GM12878 (cell line): Measurements from ENCODE around the gene KDM6A. TPM values are rescaled to one million over a fixed set of nuclear protein-coding genes. Genes with fewer than 3 reads are reported as not detected.

Experiments used
- ATAC-seq: fragments of 200-7000 bp; cut with Tn5 transposase; 3 replicates; pipeline ENCODE4 v1.9.1; 2020; ENCODE audit warnings: mild to moderate bottlenecking, moderate library complexity
- BruUV-seq: library from RNA; stranded (reverse); fragments of 400-500 nt; replicated peaks from 2 replicates; lab custom pipeline; 2021; lab: Mats Ljungman, UMichigan
- CTCF ChIA-PET: fragments of 300-600 bp; sonication (Branson Sonifier 250); formaldehyde crosslinking; extraction: SDS; loops from one replicate; lab custom pipeline; 2021; ENCODE audit warnings: inconsistent platforms; lab: Yijun Ruan, JAX
- POLR2A ChIA-PET: fragments of 350-600 bp; formaldehyde crosslinking; extraction: SDS; loops from one replicate; lab custom pipeline; 2021; ENCODE audit warnings: inconsistent platforms; lab: Charles Lee
- RAD21 ChIA-PET: fragments of 300-600 bp; sonication (Branson Sonifier 250); formaldehyde crosslinking; loops from one replicate; lab custom pipeline; 2023; ENCODE audit warnings: antibody characterized with exemption; ENCODE audit not compliant: unreplicated experiment; lab: Charles Lee
- SMC1A ChIA-PET: fragments of 300-600 bp; sonication (Branson Sonifier 250); formaldehyde crosslinking; loops from one replicate; lab custom pipeline; 2023; ENCODE audit not compliant: unreplicated experiment, uncharacterized antibody; lab: Charles Lee
- DNase-seq: peaks from one replicate; pipeline ENCODE4 v3.0.0-alpha.2; 2011; ENCODE audit warnings: low read depth, low spot score
- FAIRE-seq: peaks from 3 replicates; lab custom pipeline; 2011; peaks lifted over from hg19 to GRCh38; lab: Jason Lieb, UNC
- H2AFZ ChIP-seq: 2 replicates; pipeline ENCODE4 v1.6.0; 2011; ENCODE audit warnings: low read depth, low read length, control low read depth; ENCODE audit not compliant: control insufficient read depth
- H3K27ac ChIP-seq: 2 replicates; pipeline ENCODE4 v1.5.1; 2011; ENCODE audit warnings: control low read depth; ENCODE audit not compliant: control insufficient read depth, insufficient read depth
- H3K27me3 ChIP-seq, 2 experiments: replicated peaks in 1 of 2; 2 replicates each; pipeline versions ENCODE4 v1.6.0 to v1.6.1; 2011; ENCODE audit warnings: low read length in 1 of 2; ENCODE audit not compliant: control insufficient read depth in 2 of 2, insufficient read depth in 2 of 2
- H3K36me3 ChIP-seq, 2 experiments: 2 replicates each; pipeline ENCODE4 v1.5.1; 2011; ENCODE audit warnings: low read length in 1 of 2; ENCODE audit not compliant: control insufficient read depth in 2 of 2, insufficient read depth in 2 of 2
- H3K4me1 ChIP-seq: 2 replicates; pipeline ENCODE4 v1.6.1; 2011; ENCODE audit warnings: mild to moderate bottlenecking, low read length, moderate library complexity, mixed read lengths; ENCODE audit not compliant: control insufficient read depth, insufficient read depth
- H3K4me2 ChIP-seq: 2 replicates; pipeline ENCODE4 v1.6.0; 2011; ENCODE audit warnings: control low read depth; ENCODE audit not compliant: control insufficient read depth, insufficient read depth
- H3K4me3 ChIP-seq: fragments of 200-600 bp; sonication (generic); 2 replicates; pipeline ENCODE4 v1.5.1; 2016
- H3K79me2 ChIP-seq: 2 replicates; pipeline ENCODE4 v1.6.0; 2011; ENCODE audit warnings: low read length; ENCODE audit not compliant: control insufficient read depth, insufficient read depth
- H3K9ac ChIP-seq: 2 replicates; pipeline ENCODE4 v1.8.0; 2011; ENCODE audit warnings: low read length, control low read depth, mixed read lengths; ENCODE audit not compliant: control insufficient read depth, insufficient read depth
- H3K9me3 ChIP-seq: replicated peaks from 3 replicates; pipeline ENCODE4 v1.5.1; 2011; ENCODE audit warnings: mild to moderate bottlenecking, low read length; ENCODE audit not compliant: control insufficient read depth, insufficient read depth
- H4K20me1 ChIP-seq: 2 replicates; pipeline ENCODE4 v1.6.0; 2011; ENCODE audit not compliant: control insufficient read depth, insufficient read depth
- BHLHE40 ChIP-seq, 2 experiments: fragments of 450-650 bp in 1 of 2; IDR thresholded peaks; 2 replicates each; pipeline ENCODE4 v1.6.1; 2011 to 2017; ENCODE audit warnings: low read depth in 2 of 2, borderline replicate concordance in 1 of 2, improper control_type of control experiment in 1 of 2, low read length in 1 of 2, mild to moderate bottlenecking in 1 of 2
- IKZF1 ChIP-seq: fragments of 450-650 bp; conservative IDR thresholded peaks from 2 replicates; pipeline ENCODE4 v1.6.1; 2017; ENCODE audit warnings: antibody characterized with exemption, mild to moderate bottlenecking
- NFIC ChIP-seq: IDR thresholded peaks from 2 replicates; pipeline ENCODE4 v1.6.1; 2012; ENCODE audit warnings: low read depth, mild to moderate bottlenecking, inconsistent platforms, low read length, moderate library complexity
- PAX8 ChIP-seq: fragments of 450-650 bp; IDR thresholded peaks from 2 replicates; pipeline ENCODE4 v1.6.1; 2017; ENCODE audit warnings: mild to moderate bottlenecking, moderate library complexity
- RCOR1 ChIP-seq: conservative IDR thresholded peaks from 2 replicates; pipeline ENCODE4 v1.6.1; 2012; ENCODE audit warnings: low read depth, low read length, improper control_type of control experiment
- REST ChIP-seq: IDR thresholded peaks from 2 replicates; pipeline ENCODE4 v1.6.1; 2012; ENCODE audit warnings: mild to moderate bottlenecking, low read depth, low read length
- SPI1 ChIP-seq: IDR thresholded peaks from 2 replicates; pipeline ENCODE4 v1.6.1; 2011; ENCODE audit warnings: low read depth, mild to moderate bottlenecking, low read length, moderate library complexity, borderline replicate concordance; ENCODE audit not compliant: insufficient read depth
- USF2 ChIP-seq: IDR thresholded peaks from 2 replicates; pipeline ENCODE4 v1.6.1; 2011; ENCODE audit warnings: low read depth, low read length, improper control_type of control experiment, borderline replicate concordance
- WRNIP1 ChIP-seq: IDR thresholded peaks from 2 replicates; pipeline ENCODE4 v1.6.1; 2011; ENCODE audit warnings: low read depth, low read length, improper control_type of control experiment, borderline replicate concordance
- WGBS: methylation state at CpG from one replicate; pipeline ENCODE4 v1.1.6; 2016; ENCODE audit warnings: low lambda C conversion rate; ENCODE audit not compliant: insufficient replicate concordance, insufficient coverage; ENCODE audit errors: missing lambda C conversion rate; 5-methylcytosine and 5-hydroxymethylcytosine counted together
- in situ Hi-C: fragments of 300-500 bp; cut with MboI; formaldehyde crosslinking; loops from 9 replicates; pipeline ENCODE4 v1.14.3; 2018; ENCODE audit warnings: mixed read lengths
- intact Hi-C: fragments of 100-400 bp; cut with micrococcal nuclease; formaldehyde crosslinking; loops from one replicate; pipeline ENCODE4 v1.14.2; 2022; ENCODE audit not compliant: unreplicated experiment
- polyA plus RNA-seq, 11 experiments: library from polyadenylated mRNA; depleted of rRNA in 4 of 11; unstranded in 6 of 11; stranded (reverse) in 5 of 11; fragments of >200 nt; fragmentation: Nextera tagmentation in 4 of 11; fragmentation: Illumina TruSeq in 1 of 11; extraction: Ambion mirVana in 4 of 11; extraction: Trizol in 1 of 11; gene quantifications; 1 replicate in 1 of 11; 2 replicates in 10 of 11; pipeline versions ENCODE4 v1.2.1 to v1.2.3, GENCODE V29; 2011 to 2016; ENCODE audit warnings: inconsistent platforms in 2 of 11, missing spikeins in 2 of 11, low read depth in 1 of 11
- total RNA-seq, 4 experiments: library from RNA; depleted of rRNA in 3 of 4; stranded (reverse); fragments of >200 nt in 3 of 4; fragmentation: Illumina TruSeq in 1 of 4; extraction: Trizol in 1 of 4; gene quantifications; 2 replicates each; pipeline versions ENCODE4 v1.2.1 to v1.2.3, GENCODE V29; 2013 to 2021
- TF ChIP-seq, protein P1 (sequence below): IDR thresholded peaks from 2 replicates; pipeline ENCODE4 v1.6.1; 2012; ENCODE audit warnings: low read depth, low read length, improper control_type of control experiment
- TF ChIP-seq, protein P2 (sequence below): IDR thresholded peaks from 2 replicates; pipeline ENCODE4 v1.6.1; 2011; ENCODE audit warnings: borderline replicate concordance, low read depth, mild to moderate bottlenecking, moderate library complexity, low read length; ENCODE audit not compliant: insufficient read depth, poor library complexity, severe bottlenecking
- TF ChIP-seq, protein P3 (sequence below): IDR thresholded peaks from 2 replicates; pipeline ENCODE4 v1.6.1; 2011; ENCODE audit warnings: borderline replicate concordance, low read depth, mild to moderate bottlenecking, moderate library complexity, mixed read lengths, low read length; ENCODE audit not compliant: insufficient read depth; ENCODE audit errors: extremely low read length

Gene KDM6A
- total and polyA plus RNA-seq, 10 of the 15 experiments (the other 5 are each of a cell fraction or from before 2014, with no cell fraction given) = 7.9 to 29.0 (median 20.4) TPM

GRCh38 chrX:44997282-44997812 is 124.4 kb downstream of the KDM6A start (continued):
- TF ChIP-seq, protein P1, sequence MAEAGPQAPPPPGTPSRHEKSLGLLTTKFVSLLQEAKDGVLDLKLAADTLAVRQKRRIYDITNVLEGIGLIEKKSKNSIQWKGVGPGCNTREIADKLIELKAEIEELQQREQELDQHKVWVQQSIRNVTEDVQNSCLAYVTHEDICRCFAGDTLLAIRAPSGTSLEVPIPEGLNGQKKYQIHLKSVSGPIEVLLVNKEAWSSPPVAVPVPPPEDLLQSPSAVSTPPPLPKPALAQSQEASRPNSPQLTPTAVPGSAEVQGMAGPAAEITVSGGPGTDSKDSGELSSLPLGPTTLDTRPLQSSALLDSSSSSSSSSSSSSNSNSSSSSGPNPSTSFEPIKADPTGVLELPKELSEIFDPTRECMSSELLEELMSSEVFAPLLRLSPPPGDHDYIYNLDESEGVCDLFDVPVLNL = no peak
- TF ChIP-seq BHLHE40 (IDR thresholded peaks at IDR 0.05; ENCODE audit: borderline replicate concordance in 1 of 2, low read depth in 2 of 2, low read length in 1 of 2) = no peak
- peak; percentile 34; the same call in 1 of the 2 replicates for TF ChIP-seq SPI1
- TF ChIP-seq REST = no peak
- 0 out of 2 replicates have a peak, but pooled peaks have one; percentile 15 for TF ChIP-seq IKZF1

GRCh38 chrX:44997888-44998287 is 124.9 kb downstream of the KDM6A start:
- Histone ChIP-seq H3K4me2 (peak overlapping the region; percentile 75), H3K9ac (no peak overlapping the region; the same call in 1 of the 2 replicates), H3K27me3 (no peaks in the 10 kb centered on the region), H3K27ac (peak overlapping the region; percentile 83), H3K79me2 (peaks cover 36% of the 10 kb centered on the region), H3K4me3 (peak overlapping the region; percentile 55), H3K36me3 (peaks cover 0 to 3% of the 10 kb centered on the region in 2 experiments; a peak in 1 of 4 replicates), H3K4me1 (peaks cover 21% of the 10 kb centered on the region), H2AFZ (peak overlapping the region; percentile 42; the same call in 1 of the 2 replicates), H4K20me1 (no peaks in the 10 kb centered on the region), H3K9me3 (no peaks in the 10 kb centered on the region; the same call in 1 of the 3 replicates)
- 0% methylated on average over 1 of the region's 1 CpG for WGBS
- in situ Hi-C loops = no loop called here
- POLR2A ChIA-PET = interaction anchor here (0.7 kb wide), 1 partner anchor 125 kb away, joined by 3 read pairs; the partner anchor contains the start of gene KDM6A
- FAIRE-seq (no peak), ATAC-seq (peak; percentile 87), DNase-seq (peak; percentile 38)
- intact Hi-C loops = no loop called here
- SMC1A ChIA-PET = interaction anchor here (0.5 to 3.1 kb wide), 7 partner anchors 10 to 126 kb away, joined by 3 to 12 read pairs (median 4); partner anchors contain the start of gene KDM6A
- RAD21 ChIA-PET = interaction anchor here (0.9 to 1.3 kb wide), 4 partner anchors 9 to 125 kb away, joined by 3 to 5 read pairs (median 4); partner anchors contain the start of gene KDM6A
- BruUV-seq = no TSS peak
- CTCF ChIA-PET = interaction anchor here (0.6 kb wide), 1 partner anchor 52 kb away, joined by 3 read pairs; no protein-coding TSS in a partner anchor
- TF ChIP-seq NFIC (peak; percentile 44; the same call in 1 of the 2 replicates), PAX8 (no peak), WRNIP1 (no peak), RCOR1 (no peak), USF2 (no peak)
- TF ChIP-seq, protein P2, sequence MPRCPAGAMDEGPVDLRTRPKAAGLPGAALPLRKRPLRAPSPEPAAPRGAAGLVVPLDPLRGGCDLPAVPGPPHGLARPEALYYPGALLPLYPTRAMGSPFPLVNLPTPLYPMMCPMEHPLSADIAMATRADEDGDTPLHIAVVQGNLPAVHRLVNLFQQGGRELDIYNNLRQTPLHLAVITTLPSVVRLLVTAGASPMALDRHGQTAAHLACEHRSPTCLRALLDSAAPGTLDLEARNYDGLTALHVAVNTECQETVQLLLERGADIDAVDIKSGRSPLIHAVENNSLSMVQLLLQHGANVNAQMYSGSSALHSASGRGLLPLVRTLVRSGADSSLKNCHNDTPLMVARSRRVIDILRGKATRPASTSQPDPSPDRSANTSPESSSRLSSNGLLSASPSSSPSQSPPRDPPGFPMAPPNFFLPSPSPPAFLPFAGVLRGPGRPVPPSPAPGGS = no peak
- TF ChIP-seq, protein P3, sequence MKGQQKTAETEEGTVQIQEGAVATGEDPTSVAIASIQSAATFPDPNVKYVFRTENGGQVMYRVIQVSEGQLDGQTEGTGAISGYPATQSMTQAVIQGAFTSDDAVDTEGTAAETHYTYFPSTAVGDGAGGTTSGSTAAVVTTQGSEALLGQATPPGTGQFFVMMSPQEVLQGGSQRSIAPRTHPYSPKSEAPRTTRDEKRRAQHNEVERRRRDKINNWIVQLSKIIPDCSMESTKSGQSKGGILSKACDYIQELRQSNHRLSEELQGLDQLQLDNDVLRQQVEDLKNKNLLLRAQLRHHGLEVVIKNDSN = no peak
